GM19452 (cell line): ENCODE data around the gene RNF130.

Experiments used
- ATAC-seq: cut with Tn5 transposase; IDR thresholded peaks from one replicate; pipeline ENCODE4 v1.9.1; 2021; ENCODE audit not compliant: unreplicated experiment

RNF130 gene, protein sequence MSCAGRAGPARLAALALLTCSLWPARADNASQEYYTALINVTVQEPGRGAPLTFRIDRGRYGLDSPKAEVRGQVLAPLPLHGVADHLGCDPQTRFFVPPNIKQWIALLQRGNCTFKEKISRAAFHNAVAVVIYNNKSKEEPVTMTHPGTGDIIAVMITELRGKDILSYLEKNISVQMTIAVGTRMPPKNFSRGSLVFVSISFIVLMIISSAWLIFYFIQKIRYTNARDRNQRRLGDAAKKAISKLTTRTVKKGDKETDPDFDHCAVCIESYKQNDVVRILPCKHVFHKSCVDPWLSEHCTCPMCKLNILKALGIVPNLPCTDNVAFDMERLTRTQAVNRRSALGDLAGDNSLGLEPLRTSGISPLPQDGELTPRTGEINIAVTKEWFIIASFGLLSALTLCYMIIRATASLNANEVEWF

DNA sequence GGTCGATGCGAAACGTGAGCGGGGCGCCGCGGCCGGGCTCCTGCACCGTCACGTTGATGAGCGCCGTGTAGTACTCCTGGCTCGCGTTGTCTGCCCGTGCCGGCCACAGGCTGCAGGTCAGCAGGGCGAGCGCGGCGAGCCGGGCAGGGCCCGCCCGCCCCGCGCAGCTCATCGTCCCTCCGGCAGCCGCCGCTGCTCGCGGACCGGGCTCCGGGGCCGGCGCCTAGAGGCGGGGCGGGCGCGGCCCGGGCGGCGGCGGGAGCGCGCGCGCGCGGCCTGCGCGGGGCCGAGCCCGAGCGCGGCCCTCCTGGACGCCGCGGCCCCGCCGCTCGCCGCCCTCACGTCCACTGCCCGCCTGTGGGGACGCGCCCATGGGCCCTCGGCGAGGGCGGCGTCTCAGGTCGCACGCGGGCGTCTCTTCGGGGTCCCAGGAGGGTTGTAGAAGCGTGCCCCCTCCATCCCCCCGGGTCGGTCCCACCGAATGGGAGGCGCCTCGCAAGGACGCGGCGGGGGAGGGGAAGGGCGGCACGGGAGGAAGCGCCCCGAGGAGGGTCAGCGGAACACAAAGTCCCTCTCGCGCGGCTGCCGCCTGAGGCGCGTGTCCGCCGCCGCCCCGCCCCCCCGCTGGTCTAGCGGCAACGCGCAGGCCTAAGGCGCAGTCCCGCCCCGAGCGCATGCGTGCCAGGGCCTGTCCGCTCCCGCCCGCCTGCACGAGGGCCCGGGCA, at the start of gene RNF130:
Gene RNF130 (minus strand): TSS at position 229 of the 725 bp plus-strand sequence. CDS start 57 bp downstream, at position 172.
- ATAC-seq = peak; percentile 47

GRCh38 chr5:180120237-180121101, 48.9 kb upstream of the RNF130 start:
- no peak for ATAC-seq

GRCh38 chr5:180119903-180120236, 48.3 kb upstream of the RNF130 start:
- ATAC-seq = no peak

DNA sequence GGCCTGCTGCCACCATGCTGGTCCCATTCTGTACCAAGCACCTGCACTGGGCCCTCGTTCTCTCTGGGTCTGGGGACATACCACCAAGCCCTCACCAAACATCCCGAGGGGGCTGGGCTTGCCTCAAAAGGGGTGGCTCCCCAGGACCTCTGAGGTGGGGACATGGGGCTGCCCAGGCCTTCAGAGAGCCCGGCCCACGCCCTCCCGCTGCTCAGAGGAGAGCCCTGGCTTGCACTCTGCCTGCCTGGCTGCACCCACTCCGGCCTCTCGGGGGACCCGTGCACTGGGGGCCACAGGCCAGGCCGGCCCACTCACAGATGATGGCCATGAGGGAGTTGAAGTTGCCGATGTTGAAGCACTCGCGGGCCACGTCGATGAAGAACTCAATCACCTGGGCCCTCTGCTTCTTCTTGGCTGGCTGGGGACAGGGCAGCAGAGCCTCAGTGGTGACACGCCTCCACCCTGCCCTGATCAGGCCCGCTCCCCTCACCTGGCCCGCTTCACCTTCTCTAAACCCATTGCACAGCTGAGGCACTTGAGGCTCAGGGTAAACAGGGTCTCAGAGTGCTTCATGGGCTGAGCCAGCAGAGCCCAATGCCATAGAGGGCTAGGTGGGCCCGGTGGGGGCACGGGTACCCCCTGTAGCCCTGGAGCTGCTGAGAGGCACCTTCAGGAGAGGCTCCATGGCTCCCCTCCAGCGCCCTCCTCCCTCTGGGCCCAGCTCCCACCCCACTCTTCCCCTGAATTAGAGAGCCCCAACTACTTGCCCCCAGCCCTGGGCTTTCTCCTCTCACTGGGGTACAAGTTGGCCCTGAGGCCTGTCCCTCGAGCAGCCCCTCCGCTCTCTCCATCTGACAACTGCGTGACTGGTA, 47.7 kb upstream of the RNF130 start:
- no peak for ATAC-seq

GRCh38 chr5:180118391-180118791, 46.8 kb upstream of the RNF130 start:
- ATAC-seq = no peak

DNA sequence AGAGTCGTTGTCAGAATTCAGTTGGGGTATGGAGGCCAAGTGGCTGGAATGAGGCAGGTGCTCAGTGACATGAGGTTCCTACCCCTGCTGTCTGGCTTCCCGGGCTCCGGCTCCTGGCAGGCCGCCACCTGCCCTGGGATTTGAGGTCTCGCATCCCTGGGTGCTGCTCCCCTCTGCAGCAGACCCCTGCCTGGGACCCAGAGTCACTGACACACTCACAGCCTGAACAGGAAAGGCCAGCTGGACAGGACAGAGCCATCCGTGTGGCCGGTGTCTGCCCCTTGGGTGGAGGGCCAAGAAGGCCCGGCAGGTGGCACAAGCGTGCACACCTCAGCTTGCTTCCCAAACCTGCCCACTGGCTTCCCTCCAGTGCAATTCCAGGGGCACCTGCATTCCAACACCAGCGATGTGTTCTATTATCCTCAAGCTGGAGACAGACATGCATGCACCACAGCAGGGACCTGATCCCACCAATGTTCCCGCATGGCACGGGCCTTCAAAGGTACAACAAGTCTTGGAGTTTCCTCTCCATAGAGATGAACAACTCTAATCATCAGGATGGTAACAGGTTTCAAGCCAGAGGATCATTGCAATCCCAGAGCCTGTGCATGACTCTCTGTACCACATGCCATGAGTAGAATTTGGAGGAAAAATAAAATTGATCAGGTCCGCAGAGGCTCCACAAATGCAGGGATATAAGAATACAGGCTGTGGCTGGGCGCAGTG, 45.6 kb upstream of the RNF130 start:
- ATAC-seq = no peak

GRCh38 chr5:180116077-180116999, 44.8 kb upstream of the RNF130 start:
- no peak for ATAC-seq

DNA sequence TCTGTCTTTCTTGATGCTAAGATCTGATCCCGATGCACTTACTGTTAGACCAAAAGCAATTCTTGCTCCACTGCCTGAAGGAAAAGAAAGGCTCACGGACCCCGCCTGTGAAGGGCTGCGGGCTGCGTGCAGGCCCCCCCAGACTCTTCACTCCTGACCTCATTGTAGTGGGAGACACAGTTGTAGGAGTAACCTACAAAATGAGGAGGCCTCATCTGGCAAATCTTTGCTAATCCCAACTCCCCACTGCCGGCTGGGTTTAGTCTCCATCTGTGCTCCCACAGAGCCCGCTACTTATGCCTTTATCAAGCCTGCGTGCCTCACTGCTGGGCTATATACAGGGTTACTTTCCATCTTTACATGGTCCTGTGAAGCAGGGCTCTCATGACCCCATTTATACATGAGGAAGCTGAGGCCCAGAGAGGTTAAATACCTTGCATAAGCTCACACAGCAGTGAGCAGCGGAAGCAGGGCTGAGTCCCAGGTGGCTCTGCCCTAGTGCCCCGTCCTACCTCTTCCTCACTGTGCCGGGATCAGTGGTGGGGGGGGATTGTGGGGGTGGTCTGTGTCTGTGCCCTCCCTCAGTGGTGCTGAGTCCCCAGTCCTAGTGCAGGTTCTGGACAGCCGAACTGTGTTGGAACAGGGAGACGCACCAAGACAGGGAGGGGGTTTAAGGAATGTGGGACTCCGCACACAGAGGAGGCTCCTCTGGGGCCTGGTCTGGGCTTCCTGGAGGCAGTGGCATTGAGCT, 43.9 kb upstream of the RNF130 start:
- no peak for ATAC-seq

GRCh38 chr5:180114304-180115003, 42.9 kb upstream of the RNF130 start:
- no peak for ATAC-seq

GRCh38 chr5:180113660-180114303, 42.2 kb upstream of the RNF130 start:
- no peak for ATAC-seq

DNA sequence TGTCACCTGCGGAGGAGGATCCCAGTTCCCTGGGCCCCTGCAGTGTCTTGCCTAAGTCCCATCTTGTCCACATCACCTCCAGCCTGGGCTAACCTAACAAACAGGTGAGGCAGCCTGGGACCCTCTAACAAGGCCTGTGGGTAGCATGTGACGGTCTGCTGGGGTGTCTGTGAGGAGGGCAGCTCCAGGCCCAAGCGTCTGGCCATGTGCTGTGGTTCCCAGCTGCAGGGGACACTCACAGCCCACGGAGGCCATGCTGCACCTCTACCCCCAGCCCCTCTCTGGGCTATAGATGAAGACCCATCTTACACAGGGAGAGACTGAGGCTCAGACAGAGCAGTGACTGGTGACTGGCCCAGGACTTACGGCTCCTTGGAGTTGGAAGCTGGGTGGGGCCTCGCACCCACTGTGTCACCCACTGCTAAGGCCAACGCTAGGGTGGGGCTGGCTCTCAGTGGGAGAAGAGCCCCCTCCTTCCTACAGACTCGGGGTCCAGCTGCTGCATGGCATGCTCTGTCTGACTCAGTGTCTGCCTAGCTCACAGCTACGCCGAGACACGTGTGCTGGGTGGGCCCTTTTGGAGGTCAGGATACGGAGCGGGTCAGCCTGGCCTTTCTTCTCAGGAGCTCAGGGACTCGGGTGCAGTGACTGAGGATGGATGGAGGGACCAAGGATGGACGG, 40.8 kb upstream of the RNF130 start:
- ATAC-seq = no peak

GRCh38 chr5:180111273-180112002, 39.9 kb upstream of the RNF130 start:
- no peak for ATAC-seq

- no peak for ATAC-seq
These were observed 38.4 kb upstream of the RNF130 start for GRCh38 chr5:180109920-180110319.

DNA sequence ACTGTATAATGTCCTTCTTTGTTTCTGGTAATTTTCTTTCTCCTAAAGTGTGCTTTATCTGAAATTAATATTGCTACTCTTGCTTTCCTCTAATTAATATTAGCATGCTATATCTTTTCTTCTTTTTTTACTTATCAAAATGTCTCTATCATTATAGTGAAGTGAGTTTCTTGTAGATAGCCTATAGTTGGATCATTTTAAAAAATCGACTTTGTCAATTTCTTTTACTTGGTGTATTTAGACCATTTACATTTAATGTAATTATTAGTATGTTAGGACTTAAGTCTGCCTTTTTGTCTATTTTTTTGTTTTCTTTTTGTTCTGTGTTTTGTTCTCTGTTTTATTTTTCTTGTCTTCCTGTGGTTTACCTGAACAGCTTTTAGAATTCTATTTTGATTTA, 35.4 kb upstream of the RNF130 start:
- no peak for ATAC-seq

- no peak for ATAC-seq
These were observed 34.3 kb upstream of the RNF130 start for GRCh38 chr5:180105827-180106312.

DNA sequence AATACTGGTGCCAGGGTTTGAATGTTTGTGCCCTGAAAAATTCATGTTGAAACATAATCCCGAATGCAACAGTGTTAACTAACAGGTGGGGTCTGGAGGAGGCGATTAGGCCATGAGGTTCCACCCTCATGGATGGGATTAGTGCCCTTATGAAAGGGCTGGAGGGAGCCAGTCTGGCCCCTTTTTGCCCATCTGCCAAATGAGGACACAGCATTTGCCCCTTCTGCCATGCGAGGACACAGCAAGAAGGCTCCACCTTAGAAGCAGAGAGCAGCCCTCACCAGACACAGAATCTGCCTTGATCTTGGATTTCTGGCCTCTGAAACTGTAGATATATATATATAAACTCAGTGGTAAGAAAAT, 32.6 kb upstream of the RNF130 start:
- no peak for ATAC-seq
